ENCODE measurements around the gene MAPK7.
A peak's percentile ranks its signal among the peaks of the same experiment; 100 is the strongest.

MAPK7 gene

GRCh38 chr17:19378416-19379360 is at the start of gene MAPK7:
MAPK7 (plus strand) TSS chr17:19378498; CDS start chr17:19378901, 403 bp downstream.
- DNase-seq: peak; percentile 23

DNA sequence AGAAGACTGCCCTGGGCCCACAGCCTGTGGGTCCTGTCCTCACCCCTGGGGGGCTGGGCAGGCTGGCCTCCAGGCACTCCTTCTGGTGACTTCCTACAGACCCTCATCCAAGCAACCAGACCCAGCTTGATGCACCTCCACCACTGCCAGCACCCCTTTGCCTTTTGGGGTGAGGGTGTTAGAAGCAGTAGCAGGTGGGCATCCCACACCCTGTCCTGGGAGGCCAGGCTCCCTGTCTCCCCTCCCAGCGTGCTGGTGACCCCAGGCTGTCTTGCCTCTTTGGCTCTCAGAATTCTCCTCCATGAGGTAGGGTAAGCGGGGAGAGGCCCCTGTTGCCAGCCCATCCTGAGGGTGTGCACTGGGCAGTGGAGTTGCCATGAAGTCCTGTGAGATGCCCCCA is 49.2 kb upstream of the MAPK7 start:
- no peak for DNase-seq

GRCh38 chr17:19329839-19330238 is 48.5 kb upstream of the MAPK7 start:
- no peak for DNase-seq

- DNase-seq: no peak
Measured at GRCh38 chr17:19330271-19330670, 48.0 kb upstream of the MAPK7 start.

DNA sequence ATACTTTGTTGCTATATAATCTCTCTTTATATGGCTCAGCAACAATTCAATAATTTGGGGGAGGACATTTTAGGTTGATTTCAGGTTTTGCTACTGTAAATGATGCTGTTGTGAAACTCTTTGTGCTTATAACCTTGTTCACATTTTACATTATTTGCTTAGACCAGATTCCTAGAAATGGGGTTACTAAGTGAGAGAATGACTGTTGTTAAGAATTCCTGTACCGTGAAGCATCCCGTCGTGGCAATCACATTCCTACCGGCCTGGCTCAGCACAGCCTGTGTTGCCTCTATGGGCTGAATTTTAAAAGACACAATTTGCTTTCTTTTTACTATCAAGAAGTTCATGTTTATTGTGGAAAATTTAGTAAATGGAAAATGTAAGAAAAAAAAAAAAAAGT is 47.2 kb upstream of the MAPK7 start:
- no peak for DNase-seq

GRCh38 chr17:19331543-19332245 is 46.6 kb upstream of the MAPK7 start:
- no peak for DNase-seq

- DNase-seq: no peak
Measured at GRCh38 chr17:19332371-19333131, 45.7 kb upstream of the MAPK7 start.

DNA sequence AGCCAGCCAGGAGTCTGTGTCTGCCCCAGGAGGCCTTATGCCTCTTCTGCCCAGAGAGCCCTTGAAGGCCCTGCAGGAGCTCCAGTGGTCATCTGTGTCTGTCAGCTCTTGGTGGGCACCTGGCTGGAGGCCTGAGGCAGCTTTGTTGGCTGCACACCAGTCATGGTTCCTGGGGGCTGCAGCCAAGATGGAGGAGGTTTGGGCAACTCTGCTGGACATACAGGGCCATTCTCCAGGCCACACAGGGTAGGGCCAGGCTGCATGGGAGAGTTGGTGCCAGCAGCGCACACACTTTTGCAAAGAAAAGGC is 45.2 kb upstream of the MAPK7 start:
- DNase-seq: no peak

DNA sequence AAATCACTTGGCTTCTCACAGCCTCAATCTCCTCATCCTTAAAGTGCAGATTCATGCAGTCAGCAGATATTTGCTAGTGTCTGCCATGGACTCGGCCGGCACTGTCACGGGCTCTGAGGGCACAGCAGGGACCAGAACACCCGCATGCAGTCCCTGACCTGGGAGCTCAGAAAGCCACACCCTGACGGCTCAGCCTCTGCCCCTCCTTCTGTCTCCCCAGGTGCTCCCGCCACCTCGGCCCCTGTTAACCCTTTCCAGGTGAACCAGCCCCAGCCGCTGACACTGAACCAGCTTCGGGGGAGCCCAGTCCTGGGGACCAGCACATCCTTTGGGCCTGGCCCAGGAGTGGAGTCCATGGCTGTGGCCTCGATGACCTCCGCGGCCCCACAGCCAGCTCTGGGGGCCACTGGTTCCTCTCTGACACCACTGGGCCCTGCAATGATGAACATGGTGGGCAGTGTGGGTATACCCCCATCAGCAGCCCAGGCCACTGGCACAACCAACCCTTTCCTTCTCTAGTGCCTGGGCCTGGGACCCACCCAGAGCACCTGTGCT is 44.5 kb upstream of the MAPK7 start:
- DNase-seq: no peak

- DNase-seq: no peak
Measured at GRCh38 chr17:19334331-19334730, 44.0 kb upstream of the MAPK7 start.

DNA sequence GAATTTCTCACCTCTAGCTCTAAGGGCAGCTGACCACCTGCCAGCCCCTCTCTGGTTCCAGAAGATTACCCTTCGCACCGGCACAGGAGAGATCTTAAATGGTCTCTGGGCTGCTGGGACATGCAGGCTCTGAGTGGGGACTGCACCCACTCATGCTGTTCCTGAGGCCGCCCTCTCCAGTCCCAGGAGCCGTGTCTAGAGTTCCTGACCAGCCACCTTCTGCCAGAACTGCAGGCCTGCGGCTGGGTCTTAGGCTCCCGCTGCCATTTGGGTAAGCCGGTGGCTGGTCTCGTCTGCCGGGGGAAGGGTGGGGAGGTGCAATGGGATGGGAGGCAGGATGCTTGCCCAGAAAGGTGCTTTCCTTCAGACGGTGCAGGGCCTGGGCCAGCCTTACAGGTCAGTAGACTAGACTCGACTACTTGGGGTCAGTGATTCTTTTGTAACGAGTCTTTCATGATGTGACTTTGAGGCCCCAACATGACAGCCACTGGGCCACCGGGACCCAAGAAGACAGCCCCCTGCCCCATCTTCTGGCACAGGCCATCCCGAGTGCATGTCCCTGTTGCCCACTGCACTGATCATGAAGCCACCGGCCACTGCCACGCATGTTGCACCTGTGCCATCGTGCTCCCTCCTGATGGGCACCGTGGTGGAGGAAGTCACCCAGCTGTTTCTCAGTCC is 42.2 kb upstream of the MAPK7 start:
- DNase-seq: no peak

- peak; percentile 32 for DNase-seq
Measured at GRCh38 chr17:19336938-19337711, 41.2 kb upstream of the MAPK7 start.

- no peak for DNase-seq
Measured at GRCh38 chr17:19337712-19338023, 40.6 kb upstream of the MAPK7 start.

- peak; percentile 72 for DNase-seq
Measured at GRCh38 chr17:19338031-19338990, 40.0 kb upstream of the MAPK7 start.

GRCh38 chr17:19339341-19339815 is 38.9 kb upstream of the MAPK7 start:
- no peak for DNase-seq

- no peak for DNase-seq
Measured at GRCh38 chr17:19341211-19341631, 37.1 kb upstream of the MAPK7 start.

- no peak for DNase-seq
Measured at GRCh38 chr17:19341641-19342610, 36.4 kb upstream of the MAPK7 start.

DNA sequence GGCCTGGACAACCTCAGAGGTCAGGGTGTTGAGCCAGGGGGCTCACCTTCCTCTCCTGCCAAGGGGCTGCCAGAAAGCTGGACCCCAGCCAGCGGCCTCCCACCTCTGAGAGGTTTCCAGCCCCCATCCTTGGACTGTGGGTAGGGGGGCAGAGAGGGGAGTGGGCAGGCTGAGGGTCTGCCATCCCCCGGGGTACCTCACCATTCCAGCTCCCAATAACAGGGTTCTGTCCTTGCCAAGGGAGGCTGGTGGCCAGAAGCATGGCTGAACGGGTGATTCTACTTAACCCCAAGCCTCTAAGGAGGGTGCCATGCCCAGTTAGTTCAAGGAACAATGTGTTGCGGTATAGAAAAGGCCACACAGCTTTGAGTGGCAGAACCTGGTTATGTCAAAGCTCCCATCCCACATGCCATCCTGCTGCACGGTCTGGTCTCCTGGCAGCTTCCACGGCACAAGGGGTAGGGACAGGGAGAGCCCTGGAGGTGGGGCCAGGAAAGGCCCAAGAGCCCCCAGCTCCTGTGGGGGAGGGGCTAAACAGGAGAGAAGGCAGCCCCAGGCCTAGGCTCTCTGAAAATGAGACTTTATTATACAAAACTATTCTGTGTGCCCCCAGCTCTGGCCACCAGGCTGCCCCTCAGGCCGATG is 35.6 kb upstream of the MAPK7 start:
- no peak for DNase-seq

GRCh38 chr17:19343256-19343630 is 35.1 kb upstream of the MAPK7 start:
- no peak for DNase-seq

Measured in DMS53 (cell line).